Measurements from ENCODE around the gene SIRPG.

The SIRPG gene

GRCh38 chr20:1673424-1673823, 15.8 kb upstream of the SIRPG start:
- DNase-seq = no peak
- intact Hi-C loops (cut with DNase I) = no loop called here

- DNase-seq = no peak
- intact Hi-C loops (cut with DNase I) = no loop called here
These were observed 15.1 kb upstream of the SIRPG start for GRCh38 chr20:1672728-1673127.

GRCh38 chr20:1671891-1672669, 14.5 kb upstream of the SIRPG start:
- peak; percentile 5 to 80 (median 52) for DNase-seq
- intact Hi-C loops (cut with DNase I) = no loop called here

- peak in 1 of 42 donors; percentile 4 for DNase-seq
- intact Hi-C loops (cut with DNase I) = loop anchor here (10.0 kb wide), 1 partner anchor 55 kb away; no protein-coding TSS in a partner anchor
These were observed 11.7 kb upstream of the SIRPG start for GRCh38 chr20:1669304-1669703.

GRCh38 chr20:1667502-1668085, 10.0 kb upstream of the SIRPG start:
- no peak for DNase-seq
- intact Hi-C loops (cut with DNase I) = loop anchor here (10.0 kb wide), 1 partner anchor 57 kb away; no protein-coding TSS in a partner anchor

GRCh38 chr20:1666802-1667201, 9.2 kb upstream of the SIRPG start:
- DNase-seq = no peak
- intact Hi-C loops (cut with DNase I) = loop anchor here (10.0 kb wide), 1 partner anchor 58 kb away; no protein-coding TSS in a partner anchor

- intact Hi-C loops (cut with DNase I) = loop anchor here (10.0 kb wide), 1 partner anchor 59 kb away; no protein-coding TSS in a partner anchor
- no peak for DNase-seq
These were observed 7.8 kb upstream of the SIRPG start for GRCh38 chr20:1665345-1665744.

- intact Hi-C loops (cut with DNase I) = loop anchor here (10.0 kb wide), 1 partner anchor 60 kb away; no protein-coding TSS in a partner anchor
- DNase-seq = no peak
These were observed 7.3 kb upstream of the SIRPG start for GRCh38 chr20:1664911-1665310.

- intact Hi-C loops (cut with DNase I) = loop anchor here (10.0 kb wide), 1 partner anchor 61 kb away; no protein-coding TSS in a partner anchor
- no peak for DNase-seq
These were observed 6.3 kb upstream of the SIRPG start for GRCh38 chr20:1663917-1664316.

- intact Hi-C loops (cut with DNase I) = loop anchor here (10.0 kb wide), 1 partner anchor 63 kb away; no protein-coding TSS in a partner anchor
- no peak for DNase-seq
These were observed 4.1 kb upstream of the SIRPG start for GRCh38 chr20:1661542-1662299.

GRCh38 chr20:1660246-1660645, 2.7 kb upstream of the SIRPG start:
- no peak for DNase-seq
- intact Hi-C loops (cut with DNase I) = loop anchor here (10.0 kb wide), 1 partner anchor 65 kb away; no protein-coding TSS in a partner anchor

- no peak for DNase-seq
- intact Hi-C loops (cut with DNase I) = no loop called here
These were observed 735 bp downstream of the SIRPG start for GRCh38 chr20:1656844-1657243.

GRCh38 chr20:1654996-1655395, 2.6 kb downstream of the SIRPG start:
- DNase-seq = no peak
- intact Hi-C loops (cut with DNase I) = no loop called here

GRCh38 chr20:1652960-1653359, 4.6 kb downstream of the SIRPG start:
- DNase-seq = no peak
- intact Hi-C loops (cut with DNase I) = no loop called here

GRCh38 chr20:1652104-1652503, 5.5 kb downstream of the SIRPG start:
- intact Hi-C loops (cut with DNase I) = no loop called here
- DNase-seq = no peak

- intact Hi-C loops (cut with DNase I) = no loop called here
- no peak for DNase-seq
These were observed 6.1 kb downstream of the SIRPG start for GRCh38 chr20:1651268-1652058.

GRCh38 chr20:1648101-1648500, 9.5 kb downstream of the SIRPG start:
- intact Hi-C loops (cut with DNase I) = no loop called here
- DNase-seq = no peak

GRCh38 chr20:1646975-1647431, 10.6 kb downstream of the SIRPG start:
- DNase-seq = no peak

More at GRCh38 chr20:1646975-1647431, 10.6 kb downstream of the SIRPG start:
- intact Hi-C loops (cut with DNase I) = no loop called here

Data from head of caudate nucleus (tissue), 42 donors.